ENCODE data around the gene RHPN2. TPM values are rescaled to one million over a fixed set of nuclear protein-coding genes. Genes with fewer than 3 reads are reported as not detected.

Gene RHPN2
- total RNA-seq, 1 experiment from 2014 or later = 29.2 TPM

DNA sequence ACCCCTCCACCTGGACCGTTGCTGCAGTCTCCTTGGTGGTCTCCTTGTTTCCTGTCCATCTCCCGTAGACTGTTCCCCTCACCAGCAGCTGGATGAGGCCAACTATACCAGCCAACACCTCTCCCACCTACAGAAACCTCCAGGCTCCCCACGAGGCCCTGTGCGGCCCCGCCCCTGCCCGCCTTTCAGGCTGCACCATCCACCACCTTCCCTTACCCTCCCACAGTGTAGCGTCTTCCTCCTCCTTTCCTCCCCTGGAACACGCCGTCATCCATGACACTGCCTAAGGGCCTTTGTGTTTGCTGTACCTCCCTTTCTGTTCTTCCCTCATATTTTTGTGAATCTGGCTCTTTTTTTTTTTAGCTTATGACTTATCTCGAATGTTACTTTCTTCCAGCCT, 43.5 kb upstream of the RHPN2 start:
- H2BK12ac ChIP-seq (ENCODE audit: insufficient read length, low read depth, low read length) = no peak overlapping the region
- no peaks in the 10 kb centered on the region for H3K9me3 ChIP-seq (ENCODE audit: control insufficient read depth, low read depth, low read length)
- no peak overlapping the region for H3K18ac ChIP-seq (ENCODE audit: insufficient read length, low read depth, low read length)
- no peak overlapping the region for H3T11ph ChIP-seq (ENCODE audit: low read length)
- no peaks in the 10 kb centered on the region for H4K20me1 ChIP-seq (ENCODE audit: control insufficient read depth, insufficient read depth, insufficient read length)
- H2BK5ac ChIP-seq (ENCODE audit: insufficient read length, low read length) = no peak overlapping the region
- no peak overlapping the region for H2AK5ac ChIP-seq (ENCODE audit: insufficient read length, low read length)
- H3K79me1 ChIP-seq (ENCODE audit: insufficient read depth, low read depth, low read length, poor library complexity, severe bottlenecking) = no peaks in the 10 kb centered on the region
- H4K8ac ChIP-seq (replicated peaks; ENCODE audit: insufficient read length, low read depth, low read length) = no peak overlapping the region
- H3K14ac ChIP-seq (ENCODE audit: insufficient read depth, low read length) = no peak overlapping the region
- H2BK120ac ChIP-seq (ENCODE audit: low read depth, low read length, poor library complexity, severe bottlenecking) = no peak overlapping the region
- no peak overlapping the region for H2AFZ ChIP-seq (ENCODE audit: low read length)
- H3K27ac ChIP-seq (ENCODE audit: insufficient read length, low read depth, low read length) = no peak overlapping the region
- no peak overlapping the region for H4K91ac ChIP-seq (ENCODE audit: insufficient read length, low read depth, low read length)
- WGBS (ENCODE audit: extremely low coverage, insufficient read length, low lambda C conversion rate) = no CpG with 5 or more reads among the region's 10 CpGs
- Mint-ChIP-seq H3K27ac (peak overlapping the region; percentile 9 to 79 (median 37); a peak in 5 of 7 replicates), H3K9me3 (no peaks in the 10 kb centered on the region), H3K36me3 (ENCODE audit: insufficient read depth in 1 of 3, low read depth in 3 of 3) (peaks cover 7 to 68% (median 44%) of the 10 kb centered on the region in 3 experiments; a peak in 6 of 7 replicates), H3K4me3 (no peak overlapping the region), H3K27me3 (ENCODE audit: low read depth) (no peaks in the 10 kb centered on the region), H3K4me1 (no peaks in the 10 kb centered on the region)
- DNase-seq = no peak
- no peaks in the 10 kb centered on the region for H3K4me1 ChIP-seq (ENCODE audit: insufficient read depth, low read length)
- no peak overlapping the region for H3K9ac ChIP-seq (ENCODE audit: extremely low read depth, insufficient read length, low read length)
- H3K23ac ChIP-seq (ENCODE audit: insufficient read length, low read depth, low read length) = no peak overlapping the region
- H2BK15ac ChIP-seq (ENCODE audit: low read depth, low read length) = no peak overlapping the region
- no peak overlapping the region for H3K4ac ChIP-seq (ENCODE audit: low read depth, low read length)
- H3K27me3 ChIP-seq (ENCODE audit: insufficient read depth, low read length) = no peaks in the 10 kb centered on the region
- TF ChIP-seq, protein P1, sequence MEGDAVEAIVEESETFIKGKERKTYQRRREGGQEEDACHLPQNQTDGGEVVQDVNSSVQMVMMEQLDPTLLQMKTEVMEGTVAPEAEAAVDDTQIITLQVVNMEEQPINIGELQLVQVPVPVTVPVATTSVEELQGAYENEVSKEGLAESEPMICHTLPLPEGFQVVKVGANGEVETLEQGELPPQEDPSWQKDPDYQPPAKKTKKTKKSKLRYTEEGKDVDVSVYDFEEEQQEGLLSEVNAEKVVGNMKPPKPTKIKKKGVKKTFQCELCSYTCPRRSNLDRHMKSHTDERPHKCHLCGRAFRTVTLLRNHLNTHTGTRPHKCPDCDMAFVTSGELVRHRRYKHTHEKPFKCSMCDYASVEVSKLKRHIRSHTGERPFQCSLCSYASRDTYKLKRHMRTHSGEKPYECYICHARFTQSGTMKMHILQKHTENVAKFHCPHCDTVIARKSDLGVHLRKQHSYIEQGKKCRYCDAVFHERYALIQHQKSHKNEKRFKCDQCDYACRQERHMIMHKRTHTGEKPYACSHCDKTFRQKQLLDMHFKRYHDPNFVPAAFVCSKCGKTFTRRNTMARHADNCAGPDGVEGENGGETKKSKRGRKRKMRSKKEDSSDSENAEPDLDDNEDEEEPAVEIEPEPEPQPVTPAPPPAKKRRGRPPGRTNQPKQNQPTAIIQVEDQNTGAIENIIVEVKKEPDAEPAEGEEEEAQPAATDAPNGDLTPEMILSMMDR (conservative IDR thresholded peaks at IDR 0.05) = no peak
- H3K56ac ChIP-seq (ENCODE audit: insufficient read length, low read depth, low read length) = no peak overlapping the region
- no peaks in the 10 kb centered on the region for H3K23me2 ChIP-seq (ENCODE audit: insufficient read length, low read depth, low read length, poor library complexity, severe bottlenecking)
- H2BK20ac ChIP-seq (ENCODE audit: low read depth, low read length, poor library complexity, severe bottlenecking) = no peak overlapping the region
- H3K79me2 ChIP-seq (ENCODE audit: insufficient read depth, low read length) = no peaks in the 10 kb centered on the region
- no peak overlapping the region for H3K4me2 ChIP-seq (ENCODE audit: insufficient read depth, insufficient read length, low read length)
- H4K5ac ChIP-seq (ENCODE audit: insufficient read length, low read depth, low read length) = no peak overlapping the region

Data from H9 (cell line).